ENCODE data around the gene TNFSF8.

The TNFSF8 gene

DNA sequence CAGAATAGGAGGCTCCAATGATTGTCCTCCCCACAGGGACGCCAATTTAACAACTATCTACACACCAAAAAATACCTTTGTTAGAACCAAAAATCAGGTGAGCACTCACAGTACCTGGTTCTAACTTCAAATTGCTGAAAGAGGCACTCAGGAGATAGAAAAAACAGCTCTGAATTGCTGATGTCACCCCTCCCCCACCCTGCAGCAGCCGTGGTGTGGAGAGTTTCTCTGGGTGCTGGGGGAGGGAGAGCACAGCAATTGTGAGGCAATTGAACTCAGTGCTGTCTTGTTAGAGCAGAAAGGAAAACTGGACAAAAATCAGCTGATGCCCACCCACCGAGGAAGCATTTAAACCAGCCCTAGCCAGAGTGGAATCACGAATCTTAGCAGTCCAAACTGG, 41.8 kb downstream of the TNFSF8 start:
- H2AFZ ChIP-seq (ENCODE audit: insufficient read depth, low read length, poor library complexity) = no peak overlapping the region
- H3K14ac ChIP-seq (ENCODE audit: low read length) = no peak overlapping the region
- H3K79me1 ChIP-seq (ENCODE audit: low read length) = peaks cover under 1% of the 10 kb centered on the region
- no peak overlapping the region for H2BK5ac ChIP-seq (ENCODE audit: low read depth, low read length, poor library complexity)
- H3K27ac ChIP-seq (ENCODE audit: low read depth, low read length) = no peak overlapping the region
- H2BK12ac ChIP-seq (ENCODE audit: low read length) = no peak overlapping the region
- no peak overlapping the region for H3K4me3 ChIP-seq (ENCODE audit: low read depth, low read length)
- H3K4me2 ChIP-seq (ENCODE audit: low read length) = no peak overlapping the region
- H3K9me3 ChIP-seq (ENCODE audit: insufficient read depth, low read depth, low read length) = no peaks in the 10 kb centered on the region
- H4K12ac ChIP-seq (ENCODE audit: low read depth, low read length) = no peak overlapping the region
- H3K4me1 ChIP-seq (ENCODE audit: control insufficient read depth in 1 of 2, insufficient read depth in 2 of 2, low read length in 2 of 2) = peaks cover 5 to 9% of the 10 kb centered on the region in 2 experiments
- no peak overlapping the region for H3K18ac ChIP-seq (ENCODE audit: low read length)
- H3K23ac ChIP-seq (ENCODE audit: low read length) = no peak overlapping the region
- H3K36me3 ChIP-seq (ENCODE audit: control insufficient read depth in 1 of 2, insufficient read depth in 2 of 2, low read length in 2 of 2) = no peaks in the 10 kb centered on the region
- H4K91ac ChIP-seq (ENCODE audit: low read depth, low read length) = no peak overlapping the region
- no peak overlapping the region for H2AK5ac ChIP-seq (ENCODE audit: low read length)
- H3K4ac ChIP-seq (ENCODE audit: low read depth, low read length) = no peak overlapping the region
- no peaks in the 10 kb centered on the region for H3K27me3 ChIP-seq (ENCODE audit: insufficient read depth, low read length)
- no CpG with 5 or more reads among the region's 4 CpGs for WGBS (ENCODE audit: extremely low coverage, insufficient coverage, insufficient read length)
- H3K9ac ChIP-seq (ENCODE audit: low read length) = no peak overlapping the region
- no peaks in the 10 kb centered on the region for H3K79me2 ChIP-seq (ENCODE audit: control insufficient read depth, insufficient read depth, low read length, poor library complexity)
- no peak overlapping the region for H2BK120ac ChIP-seq (ENCODE audit: insufficient read depth, low read length, poor library complexity)
- no peak for DNase-seq
- no peak overlapping the region for H4K8ac ChIP-seq (ENCODE audit: low read depth, low read length)

DNA sequence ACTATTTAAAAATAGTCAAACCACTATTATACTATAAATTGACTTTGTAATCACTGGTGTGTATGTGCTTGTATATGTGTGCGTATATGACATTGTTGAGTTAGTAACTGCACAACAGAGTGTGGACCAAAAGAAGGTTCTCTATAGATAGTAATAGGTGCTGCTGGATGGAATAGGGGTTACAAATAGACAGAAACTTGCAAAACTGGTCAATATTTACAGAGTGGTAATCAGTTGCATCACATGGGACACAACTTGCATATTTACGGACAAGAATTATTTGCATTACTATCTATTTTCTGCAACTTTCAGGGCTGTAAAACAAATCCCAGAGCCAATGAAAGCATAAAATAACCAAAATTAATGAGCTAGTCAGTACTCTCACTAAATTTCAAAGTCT, 42.4 kb downstream of the TNFSF8 start:
- Histone ChIP-seq H4K12ac (ENCODE audit: low read depth, low read length) (no peak overlapping the region), H3K4me1 (ENCODE audit: control insufficient read depth in 1 of 2, insufficient read depth in 2 of 2, low read length in 2 of 2) (peaks cover 5 to 9% of the 10 kb centered on the region in 2 experiments), H2BK12ac (ENCODE audit: low read length) (no peak overlapping the region), H3K23ac (ENCODE audit: low read length) (no peak overlapping the region), H3K4me3 (ENCODE audit: low read depth, low read length) (no peak overlapping the region), H3K14ac (ENCODE audit: low read length) (no peak overlapping the region), H3K79me2 (ENCODE audit: control insufficient read depth, insufficient read depth, low read length, poor library complexity) (no peaks in the 10 kb centered on the region), H3K9me3 (ENCODE audit: insufficient read depth, low read depth, low read length) (no peaks in the 10 kb centered on the region), H2AFZ (ENCODE audit: insufficient read depth, low read length, poor library complexity) (no peak overlapping the region), H2BK5ac (ENCODE audit: low read depth, low read length, poor library complexity) (no peak overlapping the region), H3K27ac (ENCODE audit: low read depth, low read length) (no peak overlapping the region), H4K8ac (ENCODE audit: low read depth, low read length) (no peak overlapping the region), H3K18ac (ENCODE audit: low read length) (no peak overlapping the region), H2BK120ac (ENCODE audit: insufficient read depth, low read length, poor library complexity) (no peak overlapping the region), H3K9ac (ENCODE audit: low read length) (no peak overlapping the region), H3K27me3 (ENCODE audit: insufficient read depth, low read length) (no peaks in the 10 kb centered on the region), H4K91ac (ENCODE audit: low read depth, low read length) (no peak overlapping the region), H2AK5ac (ENCODE audit: low read length) (no peak overlapping the region), H3K36me3 (ENCODE audit: control insufficient read depth in 1 of 2, insufficient read depth in 2 of 2, low read length in 2 of 2) (no peaks in the 10 kb centered on the region), H3K4ac (ENCODE audit: low read depth, low read length) (no peak overlapping the region), H3K79me1 (ENCODE audit: low read length) (no peaks in the 10 kb centered on the region), H3K4me2 (ENCODE audit: low read length) (no peak overlapping the region)
- no CpG with 5 or more reads among the region's 2 CpGs for WGBS (ENCODE audit: extremely low coverage, insufficient coverage, insufficient read length)
- no peak for DNase-seq

DNA sequence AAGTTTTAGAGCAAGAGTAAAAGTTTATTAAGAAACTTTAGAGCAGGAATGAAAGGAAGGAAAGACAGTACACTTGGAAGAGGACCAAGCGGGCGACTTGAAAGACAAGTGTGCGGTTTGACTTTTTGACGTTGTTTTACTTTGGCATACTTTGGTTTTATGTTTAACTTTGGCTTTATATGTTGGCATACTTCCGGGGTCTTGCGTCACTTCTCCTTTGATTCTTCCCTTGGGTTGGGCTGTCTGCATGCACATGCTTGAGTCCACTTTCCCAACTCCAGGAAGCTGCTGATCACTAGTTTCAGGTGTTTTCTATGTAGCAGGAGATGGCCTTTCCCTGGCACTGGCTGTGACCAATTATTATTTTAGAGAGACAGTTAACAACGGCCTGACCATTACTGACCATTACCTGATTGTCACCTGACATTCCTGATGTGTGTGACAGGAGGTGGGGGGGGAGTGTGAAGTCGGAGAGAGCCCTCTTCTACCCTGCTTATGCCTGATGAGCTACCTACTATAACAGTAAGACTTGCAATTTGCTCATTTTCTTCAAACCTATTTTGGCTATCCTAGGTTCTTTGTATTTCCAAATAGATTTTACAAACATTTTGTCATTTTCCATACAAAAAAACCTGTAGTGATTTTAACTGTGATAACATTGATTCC, 45.5 kb downstream of the TNFSF8 start:
- Histone ChIP-seq H3K79me2 (ENCODE audit: control insufficient read depth, insufficient read depth, low read length, poor library complexity) (no peaks in the 10 kb centered on the region), H2BK5ac (ENCODE audit: low read depth, low read length, poor library complexity) (no peak overlapping the region), H3K27ac (ENCODE audit: low read depth, low read length) (no peak overlapping the region), H3K4me2 (ENCODE audit: low read length) (no peak overlapping the region), H4K8ac (ENCODE audit: low read depth, low read length) (no peak overlapping the region), H3K4ac (ENCODE audit: low read depth, low read length) (no peak overlapping the region), H3K14ac (ENCODE audit: low read length) (no peak overlapping the region), H2BK120ac (ENCODE audit: insufficient read depth, low read length, poor library complexity) (no peak overlapping the region), H3K4me3 (ENCODE audit: low read depth, low read length) (no peak overlapping the region), H2BK12ac (ENCODE audit: low read length) (no peak overlapping the region), H2AFZ (ENCODE audit: insufficient read depth, low read length, poor library complexity) (no peak overlapping the region), H4K12ac (ENCODE audit: low read depth, low read length) (no peak overlapping the region), H4K91ac (ENCODE audit: low read depth, low read length) (no peak overlapping the region), H3K9ac (ENCODE audit: low read length) (no peak overlapping the region), H3K36me3 (ENCODE audit: control insufficient read depth in 1 of 2, insufficient read depth in 2 of 2, low read length in 2 of 2) (no peaks in the 10 kb centered on the region), H3K4me1 (ENCODE audit: control insufficient read depth in 1 of 2, insufficient read depth in 2 of 2, low read length in 2 of 2) (peaks cover 5 to 9% of the 10 kb centered on the region in 2 experiments), H3K9me3 (ENCODE audit: insufficient read depth, low read depth, low read length) (no peaks in the 10 kb centered on the region), H3K18ac (ENCODE audit: low read length) (no peak overlapping the region), H2AK5ac (ENCODE audit: low read length) (no peak overlapping the region), H3K27me3 (ENCODE audit: insufficient read depth, low read length) (no peaks in the 10 kb centered on the region), H3K23ac (ENCODE audit: low read length) (no peak overlapping the region), H3K79me1 (ENCODE audit: low read length) (no peaks in the 10 kb centered on the region)
- WGBS (ENCODE audit: extremely low coverage, insufficient coverage, insufficient read length) = no CpG with 5 or more reads among the region's 8 CpGs
- DNase-seq = no peak

DNA sequence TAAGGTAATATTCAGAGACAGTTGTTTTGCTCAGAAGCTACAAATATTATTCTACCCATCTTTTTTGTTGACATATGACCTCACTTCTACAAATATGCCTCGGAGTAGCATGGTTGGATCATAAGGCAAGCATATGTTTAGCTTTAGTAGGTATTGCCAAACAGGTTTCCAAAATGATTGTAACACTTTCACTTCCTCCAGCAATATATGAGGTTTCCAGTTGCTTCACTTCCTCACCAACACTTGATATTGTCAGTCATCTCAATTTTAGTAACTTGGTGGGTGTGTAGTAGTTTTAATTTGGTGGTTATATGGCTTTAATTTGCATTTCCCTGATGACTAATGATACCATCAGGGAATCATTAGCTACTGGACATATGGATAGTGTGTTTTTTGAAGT, 46.7 kb downstream of the TNFSF8 start:
- Histone ChIP-seq H2AK5ac (ENCODE audit: low read length) (no peak overlapping the region), H3K14ac (ENCODE audit: low read length) (no peak overlapping the region), H3K79me2 (ENCODE audit: control insufficient read depth, insufficient read depth, low read length, poor library complexity) (no peaks in the 10 kb centered on the region), H3K4me3 (ENCODE audit: low read depth, low read length) (no peak overlapping the region), H3K18ac (ENCODE audit: low read length) (no peak overlapping the region), H4K8ac (ENCODE audit: low read depth, low read length) (no peak overlapping the region), H3K36me3 (ENCODE audit: control insufficient read depth in 1 of 2, insufficient read depth in 2 of 2, low read length in 2 of 2) (no peaks in the 10 kb centered on the region), H3K79me1 (ENCODE audit: low read length) (no peaks in the 10 kb centered on the region), H3K9me3 (ENCODE audit: insufficient read depth, low read depth, low read length) (no peaks in the 10 kb centered on the region), H3K27ac (ENCODE audit: low read depth, low read length) (no peak overlapping the region), H2BK120ac (ENCODE audit: insufficient read depth, low read length, poor library complexity) (no peak overlapping the region), H3K9ac (ENCODE audit: low read length) (no peak overlapping the region), H4K91ac (ENCODE audit: low read depth, low read length) (no peak overlapping the region), H2BK12ac (ENCODE audit: low read length) (no peak overlapping the region), H3K4me2 (ENCODE audit: low read length) (no peak overlapping the region), H3K23ac (ENCODE audit: low read length) (no peak overlapping the region), H3K4ac (ENCODE audit: low read depth, low read length) (no peak overlapping the region), H3K4me1 (ENCODE audit: control insufficient read depth in 1 of 2, insufficient read depth in 2 of 2, low read length in 2 of 2) (peaks cover 2 to 3% of the 10 kb centered on the region in 2 experiments), H2AFZ (ENCODE audit: insufficient read depth, low read length, poor library complexity) (no peak overlapping the region), H4K12ac (ENCODE audit: low read depth, low read length) (no peak overlapping the region), H2BK5ac (ENCODE audit: low read depth, low read length, poor library complexity) (no peak overlapping the region), H3K27me3 (ENCODE audit: insufficient read depth, low read length) (no peaks in the 10 kb centered on the region)
- no peak for DNase-seq
- no CpG with 5 or more reads among the region's 1 CpG for WGBS (ENCODE audit: extremely low coverage, insufficient coverage, insufficient read length)
